Hepatocyte (in vitro differentiated cells): Measurements from ENCODE around the gene CNIH3. TPM values are rescaled to one million over a fixed set of nuclear protein-coding genes. Genes with fewer than 3 reads are reported as not detected.

Source experiments
- DNase-seq: peaks from one replicate; pipeline ENCODE4 v3.0.0-alpha.2; 2016; ENCODE audit warnings: low spot score
- H2AFZ ChIP-seq: fragments of 200-600 bp; sonication (generic); 2 replicates; pipeline ENCODE4 v1.6.0; 2016; ENCODE audit warnings: antibody characterized with exemption, mild to moderate bottlenecking
- H3K27ac ChIP-seq: fragments of 200-600 bp; sonication (generic); 2 replicates; pipeline ENCODE4 v1.5.1; 2016; ENCODE audit warnings: mild to moderate bottlenecking
- H3K27me3 ChIP-seq: fragments of 200-600 bp; sonication (generic); 2 replicates; pipeline ENCODE4 v1.6.1; 2016
- H3K36me3 ChIP-seq: fragments of 200-600 bp; sonication (generic); replicated peaks from 2 replicates; pipeline ENCODE4 v1.5.1; 2016; ENCODE audit warnings: low read depth; ENCODE audit not compliant: insufficient read depth
- H3K4me1 ChIP-seq: fragments of 200-600 bp; sonication (generic); 2 replicates; pipeline ENCODE4 v1.5.1; 2016; ENCODE audit warnings: mild to moderate bottlenecking, moderate library complexity; ENCODE audit not compliant: insufficient read depth
- H3K4me2 ChIP-seq: fragments of 200-600 bp; sonication (generic); 2 replicates; pipeline ENCODE4 v1.6.0; 2016
- H3K4me3 ChIP-seq: fragments of 200-600 bp; sonication (generic); 2 replicates; pipeline ENCODE4 v1.5.1; 2016; ENCODE audit warnings: mild to moderate bottlenecking
- H3K79me2 ChIP-seq: fragments of 200-600 bp; sonication (generic); 2 replicates; pipeline ENCODE4 v1.6.0; 2017; ENCODE audit warnings: mild to moderate bottlenecking
- H3K9me2 ChIP-seq: fragments of 200-600 bp; sonication (generic); replicated peaks from 2 replicates; pipeline ENCODE4 v1.6.0; 2017; ENCODE audit warnings: mild to moderate bottlenecking; ENCODE audit not compliant: insufficient read depth
- H3K9me3 ChIP-seq: fragments of 200-600 bp; sonication (generic); 2 replicates; pipeline ENCODE4 v1.5.1; 2016; ENCODE audit warnings: low read depth, mild to moderate bottlenecking
- H4K20me1 ChIP-seq: fragments of 200-600 bp; sonication (generic); 2 replicates; pipeline ENCODE4 v1.6.0; 2016; ENCODE audit warnings: mild to moderate bottlenecking; ENCODE audit not compliant: insufficient read depth, poor library complexity, severe bottlenecking
- CTCF ChIP-seq: fragments of 200-600 bp; sonication (generic); IDR thresholded peaks from 2 replicates; pipeline ENCODE4 v1.5.1; 2016; ENCODE audit warnings: antibody characterized with exemption, mild to moderate bottlenecking; ENCODE audit not compliant: poor library complexity
- EZH2 ChIP-seq: fragments of 200-600 bp; sonication (generic); IDR thresholded peaks from 2 replicates; pipeline ENCODE4 v1.6.1; 2016; ENCODE audit warnings: antibody characterized with exemption, mild to moderate bottlenecking, borderline replicate concordance
- EZH2phosphoT487 ChIP-seq: fragments of 200-600 bp; sonication (generic); IDR thresholded peaks from one replicate; pipeline ENCODE4 v1.6.1; 2018; ENCODE audit warnings: antibody characterized with exemption, mild to moderate bottlenecking, low read depth, moderate library complexity; ENCODE audit not compliant: unreplicated experiment, severe bottlenecking
- WGBS: methylation state at CpG from one replicate; pipeline ENCODE4 v1.1.6; 2016; ENCODE audit warnings: low lambda C conversion rate; ENCODE audit errors: missing lambda C conversion rate; 5-methylcytosine and 5-hydroxymethylcytosine counted together
- polyA plus RNA-seq: library from polyadenylated mRNA; unstranded; fragments of >200 nt; fragmentation: Nextera tagmentation; extraction: Ambion mirVana; gene quantifications from 2 replicates; pipeline ENCODE4 v1.2.1, GENCODE V29; 2016
- total RNA-seq: library from RNA; depleted of rRNA; stranded (reverse); fragments of >200 nt; gene quantifications from 2 replicates; pipeline ENCODE4 v1.2.3, GENCODE V29; 2014

The CNIH3 gene
- total and polyA plus RNA-seq, 2 experiments from 2014 or later: 2.8 to 3.5 TPM

- no peak overlapping the region for H3K4me2 ChIP-seq
- no peaks in the 10 kb centered on the region for H3K36me3 ChIP-seq
- H3K4me3 ChIP-seq: no peak overlapping the region
- H3K4me1 ChIP-seq: no peaks in the 10 kb centered on the region
- TF ChIP-seq EZH2phosphoT487 (no peak), EZH2 (no peak), CTCF (no peak)
- no peaks in the 10 kb centered on the region for H3K79me2 ChIP-seq
- no peak overlapping the region for H2AFZ ChIP-seq
- H3K9me3 ChIP-seq: no peaks in the 10 kb centered on the region
- WGBS: 87% methylated on average over 5 of the region's 5 CpGs
- DNase-seq: no peak
- no peaks in the 10 kb centered on the region for H3K9me2 ChIP-seq
- no peak overlapping the region for H3K27ac ChIP-seq
- H3K27me3 ChIP-seq: no peaks in the 10 kb centered on the region
- H4K20me1 ChIP-seq: no peaks in the 10 kb centered on the region
Measured at GRCh38 chr1:224763126-224763775, 147.1 kb downstream of the CNIH3 start.

DNA sequence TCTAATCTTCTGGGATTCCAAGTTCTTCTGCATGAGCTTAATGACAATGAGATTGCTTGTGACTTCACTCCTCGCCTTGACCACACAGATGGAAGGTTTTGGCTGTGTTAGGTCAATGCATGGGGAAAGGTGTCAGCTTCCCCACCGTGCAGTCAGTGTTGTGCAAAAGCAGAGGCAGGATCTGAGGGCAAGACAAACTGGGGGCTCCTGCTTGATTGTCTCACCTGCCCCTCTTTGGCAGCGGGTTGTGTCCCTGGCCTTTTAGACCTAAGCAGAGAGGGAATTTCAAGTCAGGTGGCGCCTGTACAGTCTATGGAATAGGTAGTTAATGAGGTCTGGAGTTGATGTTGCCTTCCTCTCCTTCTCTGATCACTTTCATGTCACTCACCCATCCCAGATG is 150.1 kb downstream of the CNIH3 start:
- 79% methylated on average over 4 of the region's 4 CpGs for WGBS

GRCh38 chr1:224767031-224767430 is 150.9 kb downstream of the CNIH3 start:
- WGBS: 78% methylated on average over 3 of the region's 3 CpGs
- H3K27me3 ChIP-seq: no peaks in the 10 kb centered on the region

More for the DNA sequence above, 150.1 kb downstream of the CNIH3 start:
- Histone ChIP-seq H3K4me3 (no peak overlapping the region), H2AFZ (no peak overlapping the region), H3K79me2 (no peaks in the 10 kb centered on the region), H4K20me1 (no peaks in the 10 kb centered on the region), H3K9me3 (no peaks in the 10 kb centered on the region), H3K27ac (no peak overlapping the region), H3K4me1 (no peaks in the 10 kb centered on the region), H3K36me3 (no peaks in the 10 kb centered on the region), H3K4me2 (no peak overlapping the region), H3K9me2 (no peaks in the 10 kb centered on the region), H3K27me3 (no peaks in the 10 kb centered on the region)
- TF ChIP-seq EZH2phosphoT487 (no peak), CTCF (no peak), EZH2 (no peak)
- no peak for DNase-seq

More at GRCh38 chr1:224767031-224767430, 150.9 kb downstream of the CNIH3 start:
- Histone ChIP-seq H4K20me1 (no peaks in the 10 kb centered on the region), H3K4me2 (no peak overlapping the region), H3K9me2 (no peaks in the 10 kb centered on the region), H3K27ac (no peak overlapping the region), H3K79me2 (no peaks in the 10 kb centered on the region), H3K4me1 (no peaks in the 10 kb centered on the region), H2AFZ (no peak overlapping the region), H3K4me3 (no peak overlapping the region), H3K9me3 (no peaks in the 10 kb centered on the region), H3K36me3 (no peaks in the 10 kb centered on the region)
- TF ChIP-seq EZH2phosphoT487: no peak
- no peak for TF ChIP-seq CTCF
- no peak for TF ChIP-seq EZH2
- DNase-seq: no peak
